ENCODE measurements around the gene ILKAP.

- TF ChIP-seq POLR2A (IDR thresholded peaks at IDR 0.05) (no peak), CTCF (IDR thresholded peaks at IDR 0.05) (no peak), POLR2AphosphoS5 (IDR thresholded peaks at IDR 0.05) (no peak)
Measured at GRCh38 chr2:238170386-238171071, 33.0 kb downstream of the ILKAP start.

Data from gastroesophageal sphincter (tissue), 3 donors.